Upper lobe of left lung (tissue), 6 donors: ENCODE results near the gene PIGL. TPM values are rescaled to one million over a fixed set of nuclear protein-coding genes. Genes with fewer than 3 reads are reported as not detected.
"Not testable (repeated sequence)": the region's sequence is repeated elsewhere in the genome, so short reads cannot be mapped to it uniquely, and the experiment has no call there.

Source experiments
- ATAC-seq, 2 donors: fragments of 200-7000 bp; cut with Tn5 transposase; one replicate each; pipeline ENCODE4 v1.9.1; 2022; ENCODE audit warnings: mild to moderate bottlenecking in 2 of 2, moderate library complexity in 2 of 2; ENCODE audit not compliant: low FRiP score in 2 of 2
- DNase-seq, 2 donors: peaks; one replicate each; pipeline ENCODE4 v3.0.0-alpha.2; 2019 to 2020
- H3K27ac ChIP-seq, 4 donors: fragments of 200-600 bp; sonication (generic); one replicate each; pipeline ENCODE4 v1.5.1; 2016 to 2019
- H3K27me3 ChIP-seq, 4 donors: fragments of 200-600 bp; sonication (generic); one replicate each; pipeline ENCODE4 v1.5.1; 2017 to 2019
- H3K36me3 ChIP-seq, 4 donors: fragments of 200-600 bp; sonication (generic); one replicate each; pipeline ENCODE4 v1.5.1; 2016 to 2019
- H3K4me1 ChIP-seq, 4 donors: fragments of 200-600 bp; sonication (generic); one replicate each; pipeline ENCODE4 v1.5.1; 2018 to 2019
- H3K4me3 ChIP-seq, 4 donors: fragments of 200-600 bp; sonication (generic); one replicate each; pipeline ENCODE4 v1.5.1; 2017 to 2019; ENCODE audit warnings: mild to moderate bottlenecking in 2 of 4, moderate library complexity in 1 of 4
- H3K9me3 ChIP-seq, 4 donors: fragments of 200-600 bp; sonication (generic); one replicate each; pipeline ENCODE4 v1.5.1; 2018 to 2019
- CTCF ChIP-seq, 6 experiments: fragments of 450-650 bp in 4 of 6; fragments of 200-600 bp in 2 of 6; sonication (generic) in 2 of 6; IDR thresholded peaks; one replicate each; pipeline ENCODE4 v1.5.1; 2016 to 2019; ENCODE audit warnings: antibody characterized with exemption in 6 of 6
- EP300 ChIP-seq, 4 donors: sonication (generic); formaldehyde crosslinking; IDR thresholded peaks; one replicate each; pipeline ENCODE4 v1.5.1; 2017; ENCODE audit warnings: antibody characterized with exemption in 4 of 4, control low read depth in 2 of 4
- POLR2A ChIP-seq, 4 donors: fragments of 450-650 bp; IDR thresholded peaks; one replicate each; pipeline ENCODE4 v1.5.1; 2016 to 2017; ENCODE audit warnings: antibody characterized with exemption in 4 of 4, mild to moderate bottlenecking in 2 of 4
- POLR2AphosphoS5 ChIP-seq, 2 donors: sonication (generic); formaldehyde crosslinking; IDR thresholded peaks; one replicate each; pipeline ENCODE4 v1.5.1; 2017; ENCODE audit warnings: antibody characterized with exemption in 2 of 2
- WGBS, 2 donors: methylation state at CpG; one replicate each; pipeline ENCODE4 v1.1.5; 2017 to 2018; 5-methylcytosine and 5-hydroxymethylcytosine counted together
- total RNA-seq, 6 donors: library from RNA; depleted of rRNA in 4 of 6; stranded (reverse); fragments of >200 nt in 4 of 6; gene quantifications; one replicate each; pipeline versions ENCODE4 v1.1.0 to v1.2.1, GENCODE V29; 2016 to 2021
- donor health status: DM: no; HTN: no; CAD: no; lungs with moderate emphysema.
- donor health status: DM: no; HTN: yes; CAD: no; lungs with severe emphysema.

PIGL gene
- total RNA-seq, 6 donors from 2014 or later: 20.8 to 207 (median 53.1) TPM

- no peaks in the 10 kb centered on the region for H3K9me3 ChIP-seq
- H3K27ac ChIP-seq: no peak overlapping the region
- no peak overlapping the region for H3K4me3 ChIP-seq
- peaks cover 0 to 3% (median 0%) of the 10 kb centered on the region in 4 donors for H3K4me1 ChIP-seq
- DNase-seq: no peak
- WGBS, 2 donors: 89 to 93% methylated on average over 3 of the region's 3 CpGs
- H3K27me3 ChIP-seq: no peaks in the 10 kb centered on the region
- no peak for TF ChIP-seq POLR2A (IDR thresholded peaks at IDR 0.05)
- TF ChIP-seq POLR2AphosphoS5 (IDR thresholded peaks at IDR 0.05): no peak
- TF ChIP-seq EP300 (IDR thresholded peaks at IDR 0.05): no peak
- no peak for TF ChIP-seq CTCF (IDR thresholded peaks at IDR 0.05)
- H3K36me3 ChIP-seq: peaks cover 0 to 67% (median 22%) of the 10 kb centered on the region in 4 donors
- no peak for ATAC-seq
Observed at GRCh38 chr17:16189791-16190348, 27.1 kb upstream of the PIGL start.

- peaks cover 0 to 3% (median 0%) of the 10 kb centered on the region in 4 donors for H3K4me1 ChIP-seq
- H3K36me3 ChIP-seq: peaks cover 0 to 58% (median 17%) of the 10 kb centered on the region in 4 donors
- H3K4me3 ChIP-seq: no peak overlapping the region
- no peak for DNase-seq
- no peaks in the 10 kb centered on the region for H3K9me3 ChIP-seq
- H3K27ac ChIP-seq: no peak overlapping the region
- TF ChIP-seq POLR2AphosphoS5 (IDR thresholded peaks at IDR 0.05) (no peak), EP300 (IDR thresholded peaks at IDR 0.05) (no peak), CTCF (IDR thresholded peaks at IDR 0.05) (no peak), POLR2A (IDR thresholded peaks at IDR 0.05) (no peak)
- WGBS, 2 donors: 82 to 84% methylated on average over 4 of the region's 4 CpGs
- no peaks in the 10 kb centered on the region for H3K27me3 ChIP-seq
- no peak for ATAC-seq
Observed at GRCh38 chr17:16190703-16191360, 26.2 kb upstream of the PIGL start.

GRCh38 chr17:16191604-16192003, 25.4 kb upstream of the PIGL start:
- peaks cover 0 to 3% (median 0%) of the 10 kb centered on the region in 4 donors for H3K4me1 ChIP-seq
- H3K4me3 ChIP-seq: no peak overlapping the region
- peaks cover 0 to 51% (median 11%) of the 10 kb centered on the region in 4 donors for H3K36me3 ChIP-seq
- no peaks in the 10 kb centered on the region for H3K9me3 ChIP-seq
- no peak for DNase-seq
- TF ChIP-seq CTCF (IDR thresholded peaks at IDR 0.05): no peak
- TF ChIP-seq EP300 (IDR thresholded peaks at IDR 0.05): no peak
- TF ChIP-seq POLR2AphosphoS5 (IDR thresholded peaks at IDR 0.05): no peak
- TF ChIP-seq POLR2A (IDR thresholded peaks at IDR 0.05): no peak
- H3K27ac ChIP-seq: no peak overlapping the region
- H3K27me3 ChIP-seq: no peaks in the 10 kb centered on the region
- no peak for ATAC-seq
- WGBS, 2 donors: 95 to 96% methylated on average over 3 of the region's 3 CpGs

GRCh38 chr17:16194307-16194835, 22.6 kb upstream of the PIGL start:
- Histone ChIP-seq H3K36me3 (peaks cover 0 to 44% (median 14%) of the 10 kb centered on the region in 4 donors), H3K4me1 (peaks cover 6 to 11% (median 10%) of the 10 kb centered on the region in 4 donors)
- not testable (repeated sequence) for DNase-seq, H3K4me3 ChIP-seq, H3K27ac ChIP-seq, H3K27me3 ChIP-seq, ATAC-seq, H3K9me3 ChIP-seq
- 80 to 83% methylated on average over 2 of the region's 2 CpGs for WGBS, 2 donors

GRCh38 chr17:16197276-16197675, 19.7 kb upstream of the PIGL start:
- no peaks in the 10 kb centered on the region for H3K27me3 ChIP-seq
- DNase-seq (no peak), ATAC-seq (no peak)
- peaks cover 0 to 29% (median 9%) of the 10 kb centered on the region in 4 donors for H3K36me3 ChIP-seq
- peaks cover 28 to 39% (median 35%) of the 10 kb centered on the region in 4 donors for H3K4me1 ChIP-seq
- no peak overlapping the region for H3K4me3 ChIP-seq
- no peak overlapping the region for H3K27ac ChIP-seq
- 90 to 100% methylated on average over 1 of the region's 1 CpG for WGBS, 2 donors
- no peaks in the 10 kb centered on the region for H3K9me3 ChIP-seq
- TF ChIP-seq CTCF (IDR thresholded peaks at IDR 0.05) (no peak), POLR2AphosphoS5 (IDR thresholded peaks at IDR 0.05) (no peak), POLR2A (IDR thresholded peaks at IDR 0.05) (no peak), EP300 (IDR thresholded peaks at IDR 0.05) (no peak)
